SU-DHL-6 (cell line): ENCODE data around the gene OAS1.

Experiments
- CTCF ChIP-seq: fragments of 200-600 bp; sonication (generic); IDR thresholded peaks from one replicate; pipeline ENCODE4 v1.5.1; 2017; ENCODE audit warnings: antibody characterized with exemption, mild to moderate bottlenecking, low read length, moderate library complexity; ENCODE audit not compliant: insufficient read depth, poor library complexity, severe bottlenecking
- EZH2phosphoT487 ChIP-seq: fragments of 200-600 bp; sonication (generic), shearing (Covaris generic); conservative IDR thresholded peaks from 2 replicates; pipeline ENCODE4 v1.6.1; 2018; ENCODE audit warnings: mild to moderate bottlenecking, antibody characterized with exemption, low read length, moderate library complexity, mixed read lengths

GRCh38 chr12:112892856-112893255, 13.9 kb upstream of the OAS1 start:
- no peak for TF ChIP-seq EZH2phosphoT487
- no peak for TF ChIP-seq CTCF
